MM.1S (cell line): ENCODE data around the gene MFAP3L.

Experiments
- DNase-seq: peaks from one replicate; pipeline ENCODE4 v3.0.0-alpha.2; 2015
- H2AFZ ChIP-seq: fragments of 300-600 bp; sonication (generic); 2 replicates; pipeline ENCODE4 v1.6.0; 2016; ENCODE audit warnings: antibody characterized with exemption, low read length
- H3F3A ChIP-seq: fragments of 300-600 bp; sonication (generic); 2 replicates; pipeline ENCODE4 v1.6.1; 2016; ENCODE audit warnings: mild to moderate bottlenecking, antibody characterized with exemption, low read length, moderate library complexity, mixed read lengths; ENCODE audit not compliant: insufficient read depth
- H3K27ac ChIP-seq: fragments of 300-600 bp; sonication (generic); 2 replicates; pipeline ENCODE4 v1.5.1; 2016; ENCODE audit warnings: mild to moderate bottlenecking, low read length
- H3K27me3 ChIP-seq: fragments of 300-600 bp; sonication (generic); replicated peaks from 2 replicates; pipeline ENCODE4 v1.6.0; 2016; ENCODE audit warnings: low read length; ENCODE audit not compliant: insufficient read depth
- H3K36me3 ChIP-seq: fragments of 300-600 bp; sonication (generic); replicated peaks from 2 replicates; pipeline ENCODE4 v1.6.1; 2016; ENCODE audit warnings: mild to moderate bottlenecking, low read length, mixed read lengths; ENCODE audit not compliant: insufficient read depth
- H3K4me1 ChIP-seq: fragments of 300-600 bp; sonication (generic); 2 replicates; pipeline ENCODE4 v1.6.1; 2016; ENCODE audit warnings: low read length, mixed read lengths
- H3K4me2 ChIP-seq: fragments of 300-600 bp; sonication (generic); 2 replicates; pipeline ENCODE4 v1.6.0; 2016; ENCODE audit warnings: low read depth, low read length
- H3K4me3 ChIP-seq: fragments of 300-600 bp; sonication (generic); 2 replicates; pipeline ENCODE4 v1.5.1; 2016; ENCODE audit warnings: low read length, mixed read lengths
- H3K79me2 ChIP-seq: fragments of 300-600 bp; sonication (generic); 2 replicates; pipeline ENCODE4 v1.6.1; 2016; ENCODE audit warnings: mixed run types, low read length, mixed read lengths
- H3K9ac ChIP-seq: fragments of 300-600 bp; sonication (generic); 2 replicates; pipeline ENCODE4 v1.6.1; 2016; ENCODE audit warnings: low read length, mixed read lengths
- H3K9me2 ChIP-seq: fragments of 300-600 bp; sonication (generic); replicated peaks from 2 replicates; pipeline ENCODE4 v1.6.1; 2016; ENCODE audit warnings: mild to moderate bottlenecking, low read length, mixed read lengths; ENCODE audit not compliant: insufficient read depth
- H3K9me3 ChIP-seq: fragments of 300-600 bp; sonication (generic); replicated peaks from 2 replicates; pipeline ENCODE4 v1.6.1; 2016; ENCODE audit warnings: mild to moderate bottlenecking, low read length, mixed read lengths; ENCODE audit not compliant: insufficient read depth
- H4K20me1 ChIP-seq: fragments of 300-600 bp; sonication (generic); 2 replicates; pipeline ENCODE4 v1.6.1; 2016; ENCODE audit warnings: mild to moderate bottlenecking, low read length, moderate library complexity, mixed read lengths; ENCODE audit not compliant: insufficient read depth
- CTCF ChIP-seq: fragments of 300-600 bp; sonication (generic); IDR thresholded peaks from 2 replicates; pipeline ENCODE4 v1.5.1; 2016; ENCODE audit warnings: antibody characterized with exemption, low read length, mixed read lengths
- EZH2 ChIP-seq: fragments of 300-600 bp; sonication (generic); optimal IDR thresholded peaks from 2 replicates; pipeline ENCODE3; 2017; ENCODE audit warnings: low read depth, mild to moderate bottlenecking, antibody characterized with exemption, low read length, mixed read lengths
- EZH2phosphoT487 ChIP-seq: fragments of 300-600 bp; sonication (generic); IDR thresholded peaks from 2 replicates; pipeline ENCODE4 v1.6.1; 2018; ENCODE audit warnings: antibody characterized with exemption, low read length

The MFAP3L gene

GRCh38 chr4:170011921-170012628 lies 14.1 kb downstream of the MFAP3L start:
- Histone ChIP-seq H3K4me3 (no peak overlapping the region), H3K9me3 (no peaks in the 10 kb centered on the region), H3K4me2 (no peak overlapping the region), H3K4me1 (peaks cover 18% of the 10 kb centered on the region), H3K79me2 (no peaks in the 10 kb centered on the region), H4K20me1 (no peaks in the 10 kb centered on the region), H3K36me3 (no peaks in the 10 kb centered on the region), H3K9ac (no peak overlapping the region), H2AFZ (no peak overlapping the region), H3K27me3 (no peaks in the 10 kb centered on the region), H3K9me2 (no peaks in the 10 kb centered on the region), H3F3A (peaks cover 11% of the 10 kb centered on the region), H3K27ac (no peak overlapping the region)
- DNase-seq, result no peak
- no peak for TF ChIP-seq EZH2phosphoT487
- no peak for TF ChIP-seq CTCF
- no peak for TF ChIP-seq EZH2

GRCh38 chr4:170009291-170009690 lies 16.9 kb downstream of the MFAP3L start:
- no peak overlapping the region for H3K4me3 ChIP-seq
- no peaks in the 10 kb centered on the region for H3K9me3 ChIP-seq
- no peak overlapping the region for H3K27ac ChIP-seq
- H3K27me3 ChIP-seq, result no peaks in the 10 kb centered on the region
- H2AFZ ChIP-seq, result no peak overlapping the region
- H3K4me2 ChIP-seq, result no peak overlapping the region
- peaks cover 14% of the 10 kb centered on the region for H3F3A ChIP-seq
- H4K20me1 ChIP-seq, result no peaks in the 10 kb centered on the region
- no peaks in the 10 kb centered on the region for H3K9me2 ChIP-seq
- H3K4me1 ChIP-seq, result peaks cover 24% of the 10 kb centered on the region
- no peaks in the 10 kb centered on the region for H3K79me2 ChIP-seq
- no peak for DNase-seq
- H3K36me3 ChIP-seq, result no peaks in the 10 kb centered on the region
- TF ChIP-seq EZH2phosphoT487 (no peak), EZH2 (no peak), CTCF (no peak)
- no peak overlapping the region for H3K9ac ChIP-seq

DNA sequence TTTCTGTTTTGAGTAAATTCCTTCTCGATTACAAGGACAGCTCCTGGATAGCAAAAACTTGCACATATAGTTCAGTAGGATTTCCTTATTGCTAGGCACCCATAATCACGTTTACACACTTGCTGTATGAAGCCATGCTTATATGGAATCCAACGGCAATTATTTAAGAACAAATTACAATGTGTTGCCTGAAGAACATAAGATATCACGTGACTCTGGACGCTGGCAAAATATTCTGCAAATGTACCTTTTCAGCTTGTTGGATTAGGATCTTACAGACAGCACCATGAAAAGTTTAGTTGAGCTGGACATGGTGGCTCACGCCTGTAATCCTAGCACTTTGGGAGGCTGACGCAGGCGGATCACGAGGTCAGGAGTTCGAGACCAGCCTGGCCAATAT lies 17.4 kb downstream of the MFAP3L start:
- Histone ChIP-seq H3K9ac (no peak overlapping the region), H2AFZ (no peak overlapping the region), H3K27ac (no peak overlapping the region), H3K4me3 (no peak overlapping the region), H3K9me3 (no peaks in the 10 kb centered on the region), H3K4me1 (peaks cover 24% of the 10 kb centered on the region), H3F3A (peaks cover 14% of the 10 kb centered on the region), H3K4me2 (peak overlapping the region; percentile 48; the same call in 1 of the 2 replicates), H3K36me3 (no peaks in the 10 kb centered on the region), H3K27me3 (no peaks in the 10 kb centered on the region), H3K9me2 (no peaks in the 10 kb centered on the region), H4K20me1 (no peaks in the 10 kb centered on the region), H3K79me2 (no peaks in the 10 kb centered on the region)
- TF ChIP-seq EZH2phosphoT487 (no peak), CTCF (no peak), EZH2 (no peak)
- no peak for DNase-seq
